Stimulated activated CD8-positive, alpha-beta memory T cell treated with anti-CD3 and anti-CD28 coated beads, Interleukin-12 subunit alpha, Interleukin-12 subunit beta, amount 100 ng/mL, for 4 hours (primary cell): Measurements from ENCODE around the gene NRIP1.
"Not testable (repeated sequence)": the region's sequence is repeated elsewhere in the genome, so short reads cannot be mapped to it uniquely, and the experiment has no call there.

Source experiments
- DNase-seq: peaks from one replicate; pipeline ENCODE4 v3.0.0-alpha.2; 2020; ENCODE audit warnings: low read depth

Gene NRIP1

GRCh38 chr21:15037095-15037899 lies 27.5 kb downstream of the NRIP1 start:
- no peak for DNase-seq

GRCh38 chr21:15036189-15036588 lies 28.6 kb downstream of the NRIP1 start:
- DNase-seq, result no peak

GRCh38 chr21:15034126-15034853 lies 30.5 kb downstream of the NRIP1 start:
- no peak for DNase-seq

- DNase-seq, result no peak
These were observed 32.9 kb downstream of the NRIP1 start for GRCh38 chr21:15031790-15032357.

- not testable (repeated sequence) for DNase-seq
These were observed 33.4 kb downstream of the NRIP1 start for GRCh38 chr21:15031362-15031761.

GRCh38 chr21:15030861-15031260 lies 33.9 kb downstream of the NRIP1 start:
- DNase-seq, result not testable (repeated sequence)

GRCh38 chr21:15029077-15029476 lies 35.7 kb downstream of the NRIP1 start:
- no peak for DNase-seq

- DNase-seq, result no peak
These were observed 36.6 kb downstream of the NRIP1 start for GRCh38 chr21:15028186-15028585.

- no peak for DNase-seq
These were observed 37.7 kb downstream of the NRIP1 start for GRCh38 chr21:15027056-15027455.

- DNase-seq, result no peak
These were observed 38.4 kb downstream of the NRIP1 start for GRCh38 chr21:15026370-15026769.

GRCh38 chr21:15023776-15024175 lies 41.0 kb downstream of the NRIP1 start:
- no peak for DNase-seq

- DNase-seq, result no peak
These were observed 42.1 kb downstream of the NRIP1 start for GRCh38 chr21:15022608-15023261.

GRCh38 chr21:15020797-15021196 lies 44.0 kb downstream of the NRIP1 start:
- no peak for DNase-seq

GRCh38 chr21:15018382-15018781 lies 46.4 kb downstream of the NRIP1 start:
- DNase-seq, result no peak

GRCh38 chr21:15015622-15016471 lies 49.0 kb downstream of the NRIP1 start:
- DNase-seq, result no peak

- no peak for DNase-seq
These were observed 50.6 kb downstream of the NRIP1 start for GRCh38 chr21:15014221-15014620.

- no peak for DNase-seq
These were observed 52.8 kb downstream of the NRIP1 start for GRCh38 chr21:15011967-15012366.

GRCh38 chr21:15010645-15011044 lies 54.2 kb downstream of the NRIP1 start:
- DNase-seq, result no peak

- no peak for DNase-seq
These were observed 54.9 kb downstream of the NRIP1 start for GRCh38 chr21:15009837-15010363.

GRCh38 chr21:15007716-15008296 lies 57.0 kb downstream of the NRIP1 start:
- no peak for DNase-seq
